DMS79 (cell line): ENCODE data around the gene ATXN7.

ENCODE experiments used
- DNase-seq: peaks from one replicate; lab custom pipeline; 2025; lab: John Stamatoyannopoulos, UW

ATXN7 gene

DNA sequence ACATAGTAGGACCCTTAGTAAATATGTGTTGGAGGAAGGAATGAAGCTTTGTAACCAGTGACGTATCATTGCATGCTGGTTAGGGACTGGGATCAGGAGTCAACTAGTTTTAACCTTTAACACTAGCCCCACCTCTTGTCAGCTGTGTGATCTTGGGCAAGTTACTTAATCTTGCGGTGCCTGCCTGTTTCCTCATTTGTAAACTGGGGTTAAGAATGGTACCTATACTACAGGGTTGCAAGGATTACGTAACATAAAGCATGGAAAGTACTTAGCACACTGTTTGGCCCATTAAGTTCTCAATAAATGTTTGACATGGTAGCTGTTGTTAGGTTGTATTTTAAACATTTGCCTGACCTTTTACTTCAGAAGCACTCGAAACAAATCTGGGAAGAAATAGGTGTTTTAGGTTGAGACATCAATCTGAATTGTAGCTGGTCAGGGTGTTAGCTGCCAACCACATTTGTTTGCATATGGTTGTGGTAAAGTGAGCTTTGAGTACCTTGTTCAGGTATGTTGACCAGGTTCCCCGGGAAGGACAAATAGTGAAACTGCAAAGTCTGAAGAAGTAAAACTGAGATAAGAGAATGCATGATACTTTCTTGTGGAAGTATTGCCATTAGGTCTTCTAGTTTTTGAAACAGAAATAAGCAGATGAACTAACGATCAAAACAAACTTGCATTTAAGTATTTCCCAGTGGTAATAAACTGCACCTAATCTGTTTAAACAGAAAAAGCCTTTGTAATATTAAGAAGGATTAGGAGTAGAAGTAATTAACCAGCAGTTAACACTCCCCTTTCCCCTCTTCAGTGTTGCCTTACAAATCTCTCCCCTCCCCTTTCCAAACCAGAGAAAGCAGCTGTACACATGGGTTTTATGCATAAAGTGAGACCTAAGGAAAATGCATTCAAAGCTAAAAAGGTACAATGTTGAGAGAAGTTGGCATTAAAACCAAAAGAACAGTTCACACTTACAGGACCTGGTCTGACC, 74.3 kb downstream of the ATXN7 start:
- DNase-seq, result no peak

DNA sequence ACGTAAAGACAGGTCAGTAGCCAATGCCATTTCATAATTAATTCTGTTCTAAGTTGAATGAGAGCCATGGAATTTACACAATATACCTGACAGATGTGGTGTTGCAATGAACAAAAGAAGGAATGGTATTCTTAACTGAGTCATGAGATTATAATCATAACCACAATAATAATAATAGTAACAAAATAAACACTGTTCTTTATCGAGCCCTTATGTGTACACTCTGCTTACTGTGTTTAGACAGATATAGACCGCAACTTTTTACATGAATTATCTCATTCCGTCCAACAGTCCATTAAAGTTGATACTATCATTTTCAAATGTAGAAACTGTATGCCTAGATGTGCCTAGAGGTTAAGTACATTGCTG, 76.7 kb downstream of the ATXN7 start:
- no peak for DNase-seq

DNA sequence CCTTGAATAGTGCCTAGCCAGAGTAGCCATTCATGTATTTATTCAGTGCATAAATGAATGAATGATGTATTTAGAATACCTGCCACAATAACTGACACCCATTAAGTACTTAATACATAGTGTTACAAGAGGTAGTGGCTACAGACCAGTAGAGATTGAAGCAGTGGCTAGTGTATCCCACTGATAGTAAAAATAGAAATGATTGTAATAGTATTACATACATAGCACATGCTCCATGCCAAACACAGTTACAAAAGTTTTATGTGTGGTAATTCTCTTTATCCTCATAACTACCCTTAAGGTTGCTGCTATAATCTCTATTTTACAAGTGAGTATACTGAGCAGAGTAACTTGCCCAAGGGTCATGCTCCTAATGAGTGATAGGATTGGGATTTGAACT, 78.9 kb downstream of the ATXN7 start:
- DNase-seq, result no peak

DNA sequence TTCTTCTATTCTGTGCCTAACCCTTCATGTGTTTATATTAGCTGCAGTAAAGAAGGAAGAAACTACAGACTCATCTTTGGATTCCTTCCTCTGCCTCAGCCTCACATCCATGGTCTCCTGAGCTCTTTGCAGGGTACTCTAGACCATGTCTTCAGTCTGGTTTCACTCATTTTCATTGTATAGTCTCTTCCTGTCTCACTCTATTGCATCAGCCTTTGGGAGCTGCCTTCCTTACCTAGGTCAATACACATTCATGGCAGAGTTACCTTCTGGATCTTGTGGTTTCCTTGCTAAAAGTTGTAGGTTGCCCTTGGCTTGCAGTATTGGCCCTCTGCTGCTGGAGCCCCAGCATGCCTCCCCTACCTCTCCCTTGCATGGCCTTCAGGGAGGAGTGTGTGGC, 80.0 kb downstream of the ATXN7 start:
- DNase-seq, result no peak

DNA sequence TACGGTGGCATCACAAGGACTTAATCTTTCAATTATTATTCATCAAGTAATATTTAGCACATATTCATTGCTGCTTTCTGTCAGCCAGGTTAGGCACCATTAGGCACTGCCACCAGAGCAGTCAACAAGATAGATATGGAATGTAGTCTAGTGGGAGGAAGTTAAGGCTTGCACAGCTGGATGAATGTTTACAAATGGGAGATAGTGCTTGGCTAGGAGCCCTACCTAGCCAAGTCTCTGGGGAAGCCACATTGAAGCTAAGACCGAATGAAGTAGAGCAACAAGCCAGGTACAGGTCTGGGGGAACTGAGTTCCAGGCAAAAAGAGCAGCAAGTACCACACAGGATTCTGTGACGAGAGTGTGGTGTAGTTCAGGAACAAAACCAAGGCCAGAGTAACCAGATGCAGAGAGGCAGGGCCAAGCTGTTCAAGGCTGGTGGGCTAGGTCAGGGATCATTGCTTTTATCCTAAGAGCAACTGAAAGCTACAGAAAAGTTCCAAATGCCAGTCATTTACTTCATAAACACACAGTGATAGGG, 82.0 kb downstream of the ATXN7 start:
- no peak for DNase-seq

DNA sequence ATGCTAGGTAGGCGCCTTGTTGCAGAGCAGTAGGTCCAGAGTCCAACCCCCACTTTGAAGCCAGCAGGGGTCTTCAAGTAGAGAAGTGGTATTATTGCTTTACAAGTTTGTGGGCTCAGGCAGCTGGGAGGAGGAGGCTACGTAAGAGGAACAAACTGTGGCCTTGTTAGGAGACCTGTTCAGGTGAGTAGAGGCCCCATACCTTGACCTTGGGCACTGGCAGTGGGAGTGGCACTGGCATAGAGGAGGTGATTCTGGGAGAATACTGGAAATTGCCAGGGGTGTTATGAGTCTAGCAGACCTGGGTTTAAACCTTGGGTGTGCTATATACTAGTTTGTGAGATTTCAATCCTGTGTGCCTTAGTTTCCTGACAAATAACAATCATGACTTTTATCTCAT, 83.1 kb downstream of the ATXN7 start:
- no peak for DNase-seq

DNA sequence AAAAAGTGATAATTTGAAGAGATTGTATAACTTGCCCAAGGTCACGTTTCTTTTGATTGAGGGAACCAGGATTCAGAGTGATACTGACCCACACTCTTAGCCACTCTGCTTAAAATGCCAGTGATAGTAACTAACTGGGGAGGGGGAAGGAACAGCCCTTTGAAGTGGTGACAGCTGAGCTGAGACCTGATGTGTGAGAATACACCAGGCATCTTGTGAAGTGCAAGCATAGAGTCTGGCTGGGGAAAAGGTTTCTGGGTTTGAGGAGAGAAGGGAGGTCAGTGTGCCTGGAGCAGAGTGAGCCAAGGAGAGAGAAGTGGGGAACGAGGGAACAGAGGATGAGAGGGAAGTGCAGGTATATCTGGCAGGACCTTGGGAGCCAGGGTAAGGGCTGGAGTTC, 83.9 kb downstream of the ATXN7 start:
- no peak for DNase-seq

DNA sequence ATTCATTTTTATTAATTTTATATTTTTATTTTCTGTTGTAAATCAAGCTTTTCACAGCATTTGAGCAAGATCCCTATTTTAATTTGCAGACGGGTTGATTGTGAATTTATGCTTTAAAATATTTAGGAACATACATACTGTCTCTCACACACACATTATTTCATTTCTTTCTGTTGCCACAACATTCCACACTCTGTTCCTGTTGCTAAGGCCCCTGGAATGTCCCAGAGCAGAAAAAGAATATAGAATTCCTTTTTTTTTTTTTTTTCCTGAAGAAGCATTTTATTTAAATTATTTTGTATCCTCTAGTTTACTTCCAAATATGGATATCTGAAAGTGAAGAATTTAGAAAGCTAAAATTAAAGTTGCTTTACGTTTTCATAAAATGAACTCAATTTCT, 85.3 kb downstream of the ATXN7 start:
- no peak for DNase-seq

DNA sequence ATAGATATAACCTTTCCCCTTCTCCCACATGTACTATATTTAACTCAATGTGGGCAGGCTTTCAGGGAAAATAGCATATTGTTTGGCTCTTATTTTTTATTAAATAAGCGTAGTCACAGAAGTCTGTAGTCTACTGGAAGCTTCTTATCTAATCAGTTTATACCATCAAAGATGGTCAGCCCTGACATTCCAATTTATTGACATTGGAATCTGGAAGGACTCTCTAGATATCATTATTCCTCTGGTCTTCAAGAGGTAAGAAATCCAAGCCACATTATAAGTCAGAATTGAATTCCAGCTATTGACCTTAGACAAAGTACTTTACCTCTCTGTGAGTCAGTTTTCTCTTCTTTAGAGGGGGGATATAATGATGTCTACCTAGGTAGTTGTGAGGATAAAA, 87.0 kb downstream of the ATXN7 start:
- no peak for DNase-seq

DNA sequence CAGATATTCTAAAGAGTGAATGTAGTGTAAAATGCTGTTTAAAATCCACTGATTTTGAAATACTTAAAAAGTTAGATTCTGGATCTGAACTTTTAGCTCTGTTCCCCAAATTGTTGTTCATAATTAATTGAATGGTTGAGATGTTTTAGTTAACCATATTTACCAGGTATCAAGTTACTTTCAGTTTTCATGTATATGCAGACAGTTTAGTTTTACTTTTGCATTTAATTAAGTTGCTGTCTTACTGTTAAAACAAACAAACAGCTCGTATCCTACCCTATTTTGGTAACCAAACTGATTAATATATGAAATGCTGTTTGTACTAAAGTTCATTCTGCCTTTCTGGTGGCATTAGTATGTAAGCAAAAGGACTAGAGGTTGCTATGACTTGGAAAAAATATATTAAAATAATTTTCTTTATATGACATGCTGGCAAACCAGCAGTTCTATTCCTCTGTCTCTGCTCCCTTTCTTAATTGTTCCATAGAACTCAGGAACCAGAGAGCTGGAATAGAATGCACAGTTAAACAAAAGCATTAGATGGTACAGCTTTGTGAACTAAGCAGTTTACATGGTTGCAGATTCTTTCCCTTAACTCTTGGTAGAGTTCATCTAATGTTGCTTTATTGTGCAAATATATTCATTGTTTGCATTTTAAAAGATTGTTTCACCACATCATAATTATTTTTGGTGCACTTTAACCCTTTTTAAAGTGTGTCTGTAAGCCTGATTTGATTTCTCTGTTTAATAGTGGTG, 88.0 kb downstream of the ATXN7 start:
- DNase-seq, result no peak

DNA sequence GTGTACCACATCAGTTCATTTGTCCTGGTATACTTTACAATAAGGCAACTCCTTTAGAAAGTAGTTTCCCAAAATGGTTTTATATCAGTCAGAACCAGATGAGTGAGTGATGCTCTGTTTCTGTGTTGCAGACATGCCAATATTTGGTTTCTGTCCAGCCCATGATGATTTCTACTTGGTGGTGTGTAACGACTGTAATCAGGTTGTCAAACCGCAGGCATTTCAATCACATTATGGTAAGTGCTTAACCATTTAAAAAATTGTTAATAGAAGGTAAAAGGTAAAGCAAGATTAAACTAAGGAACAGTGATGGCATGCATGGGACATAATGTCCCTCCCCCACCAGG, 88.6 kb downstream of the ATXN7 start:
- DNase-seq, result no peak

DNA sequence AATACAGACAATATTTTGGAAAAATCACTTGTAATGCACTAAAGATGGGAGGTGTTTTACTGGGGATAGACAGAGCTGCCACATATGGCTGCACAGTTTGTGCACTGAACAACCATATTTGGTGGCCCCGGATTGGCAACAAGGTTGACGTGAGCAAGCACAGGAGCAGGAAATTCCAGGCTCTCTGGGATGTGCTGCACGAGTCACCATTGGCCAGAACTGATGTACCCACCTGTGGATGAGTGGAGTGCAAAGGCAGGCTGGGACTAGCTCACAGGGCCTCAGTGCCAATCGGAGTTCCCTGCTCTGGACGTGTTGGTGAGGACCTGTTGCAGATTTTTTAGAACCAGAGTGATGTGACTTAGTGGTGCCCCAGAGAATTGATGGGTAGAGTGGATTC, 90.5 kb downstream of the ATXN7 start:
- DNase-seq, result no peak

DNA sequence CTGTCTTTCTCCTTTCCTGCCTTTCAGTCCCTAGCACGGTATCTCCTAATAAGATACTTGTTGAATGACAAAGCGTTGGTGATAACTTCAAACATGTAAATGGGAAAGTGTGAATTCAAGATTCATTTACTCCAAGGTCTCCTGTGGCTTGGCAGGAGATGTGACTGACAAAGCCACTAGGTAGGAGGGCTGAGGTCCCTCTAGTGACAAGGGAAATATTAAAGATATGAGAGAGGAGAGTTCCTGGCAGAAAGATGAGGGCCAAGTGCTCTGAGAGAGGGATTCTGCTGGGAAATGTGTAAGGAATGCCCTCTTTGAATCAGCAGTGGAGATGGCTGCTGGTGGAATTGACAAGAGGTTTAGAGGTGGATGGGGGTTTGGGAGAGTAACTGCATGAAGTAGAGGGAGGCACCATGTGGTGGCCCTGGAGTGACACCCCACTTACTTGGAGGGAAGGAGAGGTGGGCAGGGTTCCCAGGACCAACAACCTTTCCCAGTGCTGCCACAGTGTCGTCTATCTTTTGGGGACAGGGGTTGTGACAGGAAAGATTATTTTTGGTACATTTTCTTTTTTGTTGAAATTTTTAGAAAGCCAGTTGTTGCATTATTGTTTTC, 91.5 kb downstream of the ATXN7 start:
- DNase-seq, result no peak

DNA sequence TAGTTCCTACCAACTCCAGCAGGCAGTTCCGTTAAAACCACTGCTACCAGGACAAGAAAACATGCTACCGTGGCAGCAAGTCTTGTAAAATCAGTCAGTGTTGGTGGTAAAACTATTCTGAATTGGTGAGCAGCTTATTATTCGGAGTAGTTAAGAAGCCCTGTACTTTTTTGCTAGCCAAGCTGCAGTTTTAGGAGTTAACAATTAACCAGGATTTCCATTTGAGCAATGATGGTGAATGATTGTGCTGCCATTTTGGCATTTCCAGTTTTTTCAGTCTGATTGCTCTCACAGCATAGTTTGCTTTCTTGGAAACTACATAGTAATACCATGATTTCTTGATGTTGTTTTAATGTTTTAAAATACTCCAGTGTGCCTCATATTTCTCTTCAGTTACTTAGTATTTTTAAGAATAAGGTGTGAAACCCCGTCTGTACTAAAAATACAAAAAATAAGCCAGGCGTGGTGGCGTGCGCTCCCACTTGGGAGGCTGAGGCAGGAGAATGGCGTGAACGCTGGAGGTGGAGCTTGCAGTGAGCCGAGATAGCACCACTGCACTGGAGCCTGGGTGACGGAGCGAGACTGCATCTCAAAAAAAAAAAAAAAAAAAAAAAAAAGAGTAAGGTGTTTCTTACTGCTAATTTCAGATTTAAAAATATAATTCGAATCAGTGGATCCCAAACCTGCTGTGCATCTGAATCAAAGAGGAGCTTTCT, 92.3 kb downstream of the ATXN7 start:
- DNase-seq, result no peak

DNA sequence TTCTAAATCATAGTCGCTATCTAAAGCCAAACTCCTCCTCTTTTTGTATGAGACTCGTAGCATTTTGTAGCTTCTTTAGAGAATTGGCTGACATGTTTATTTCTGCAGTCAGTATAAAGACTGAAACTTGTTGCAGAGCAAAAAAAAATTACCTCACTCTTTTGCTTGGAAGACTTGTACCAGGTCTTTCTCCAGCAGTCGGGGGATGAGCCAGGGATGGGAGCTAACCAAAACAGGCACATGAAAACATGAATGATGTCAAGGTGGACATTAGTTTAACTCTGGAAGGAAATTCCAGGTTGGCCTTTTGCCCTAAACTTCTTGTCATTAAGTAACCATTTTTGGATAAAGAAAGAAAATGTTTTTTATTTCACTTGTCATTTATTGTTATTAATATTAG, 95.5 kb downstream of the ATXN7 start:
- DNase-seq, result no peak

DNA sequence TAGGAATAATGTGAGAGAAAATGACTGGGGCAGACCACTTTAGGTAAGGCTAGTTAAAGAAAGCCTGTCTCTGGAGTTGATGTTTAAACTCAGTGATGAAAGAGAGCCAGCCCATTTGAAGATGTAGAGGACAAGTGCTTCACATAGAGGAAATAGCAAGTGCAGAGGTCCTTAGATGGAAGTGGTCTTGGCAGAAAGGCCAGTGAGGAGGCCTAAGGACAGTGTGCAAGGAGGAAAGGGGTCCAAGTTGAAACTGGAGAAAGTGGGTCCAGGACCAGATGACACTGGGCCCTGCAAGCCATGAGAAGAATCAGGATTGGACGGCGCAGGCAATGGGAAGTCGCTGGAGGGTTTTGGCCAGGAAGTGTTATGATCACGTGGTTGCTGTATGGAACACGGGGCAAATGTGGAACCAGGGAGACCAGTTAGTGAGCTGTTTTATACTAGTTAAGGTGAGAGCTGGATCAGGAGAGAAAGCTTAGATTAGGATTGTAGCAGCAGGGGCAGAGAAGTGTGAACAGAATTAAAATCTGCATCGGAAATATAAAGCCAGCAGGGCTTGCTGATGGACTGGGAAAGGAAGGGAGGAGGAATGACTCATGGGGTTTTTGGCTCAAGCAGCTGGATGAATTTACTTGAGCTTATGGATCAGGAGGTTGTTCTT, 96.5 kb downstream of the ATXN7 start:
- no peak for DNase-seq

DNA sequence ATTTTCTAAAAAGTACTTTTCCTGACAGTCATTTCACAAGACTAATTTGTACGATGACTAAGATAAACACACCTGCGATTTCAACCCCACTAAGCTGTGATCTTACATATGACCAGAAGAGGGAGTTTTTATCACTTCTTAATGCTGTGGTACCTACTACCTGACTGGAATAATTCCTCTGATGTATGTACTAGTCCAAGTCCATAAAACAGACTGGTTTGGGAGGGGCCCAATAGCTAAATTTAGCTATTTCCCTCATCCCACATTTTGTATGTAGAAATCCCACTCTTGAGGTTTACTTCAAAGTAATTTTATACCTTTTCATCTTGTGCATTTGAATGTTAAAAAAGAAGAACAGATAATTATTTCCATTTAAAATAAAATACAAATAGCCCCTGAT, 98.2 kb downstream of the ATXN7 start:
- DNase-seq, result no peak

DNA sequence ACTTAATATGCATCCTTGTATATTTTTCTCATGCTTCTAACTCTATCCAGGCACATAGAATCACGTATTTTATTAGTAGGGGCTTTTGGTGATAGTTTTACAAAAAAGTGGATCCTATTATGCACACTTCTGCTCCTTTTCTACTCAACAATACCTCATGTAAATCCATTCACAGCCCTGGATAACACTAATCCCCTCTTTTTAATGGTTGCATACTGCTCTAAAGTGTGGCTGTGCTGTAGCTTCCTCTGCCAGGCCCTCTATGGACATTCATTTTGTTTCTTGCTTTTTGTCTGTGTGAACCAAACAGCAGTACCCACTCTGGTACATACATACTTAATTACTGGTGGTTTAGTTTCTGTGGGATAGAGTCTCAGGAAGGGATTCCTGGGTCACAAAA, 99.8 kb downstream of the ATXN7 start:
- DNase-seq, result no peak

DNA sequence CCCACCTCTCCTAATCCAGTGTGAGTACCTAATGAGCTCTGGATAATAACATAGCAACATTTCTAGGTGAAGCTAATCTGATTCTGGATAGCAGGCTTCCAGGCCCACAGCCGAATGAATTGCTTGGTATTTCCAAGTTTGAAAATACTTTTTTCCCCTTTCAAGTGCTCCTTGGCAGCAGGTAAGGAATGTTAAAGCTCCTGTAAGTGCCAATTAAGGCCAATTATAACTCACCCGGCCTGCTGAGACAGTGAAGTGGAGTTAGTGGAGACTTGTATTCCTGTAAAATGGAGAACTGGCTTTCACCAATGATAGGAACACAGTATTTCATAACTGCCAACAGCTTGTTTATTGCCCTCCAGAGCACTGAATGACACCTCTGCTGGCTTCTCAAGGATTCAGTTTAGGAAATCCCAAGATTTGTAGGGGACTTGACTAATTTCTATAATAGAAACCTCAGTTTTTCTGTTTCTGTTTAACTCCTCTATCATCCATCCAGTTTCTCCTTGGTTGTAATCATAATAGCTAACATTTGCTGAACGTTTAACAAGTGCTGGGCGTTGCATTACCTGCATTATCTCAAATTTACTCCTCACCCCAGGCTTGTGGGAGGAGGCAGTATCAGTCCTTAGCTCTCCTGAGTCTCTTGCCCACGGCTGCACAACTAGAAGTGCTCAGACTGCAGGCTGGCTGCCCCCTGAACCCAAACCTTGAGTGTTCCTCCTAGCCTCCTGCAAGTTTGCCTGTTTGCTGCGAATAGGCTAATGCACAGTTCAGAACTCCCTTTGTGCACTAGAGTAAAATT, 101.2 kb downstream of the ATXN7 start:
- peak; percentile 70 for DNase-seq

DNA sequence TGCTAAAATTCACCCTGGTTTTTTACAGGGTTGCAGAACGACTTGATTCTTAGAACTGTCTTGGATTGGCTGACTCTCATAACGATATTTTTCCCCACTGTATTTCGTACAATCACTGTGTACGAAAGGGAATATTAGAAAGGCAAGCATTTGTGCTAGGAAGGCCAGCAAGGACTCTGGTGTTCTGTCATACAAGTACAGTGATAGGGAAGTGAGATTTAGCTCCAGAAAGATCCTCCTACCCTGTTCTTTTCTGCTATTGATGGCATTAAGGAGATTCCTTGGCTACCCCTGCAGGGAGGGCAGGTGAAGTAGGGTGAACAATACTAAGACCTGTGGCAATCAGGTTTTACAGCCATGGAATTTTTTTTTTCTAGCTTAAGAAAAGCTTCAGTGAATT, 102.3 kb downstream of the ATXN7 start:
- no peak for DNase-seq

DNA sequence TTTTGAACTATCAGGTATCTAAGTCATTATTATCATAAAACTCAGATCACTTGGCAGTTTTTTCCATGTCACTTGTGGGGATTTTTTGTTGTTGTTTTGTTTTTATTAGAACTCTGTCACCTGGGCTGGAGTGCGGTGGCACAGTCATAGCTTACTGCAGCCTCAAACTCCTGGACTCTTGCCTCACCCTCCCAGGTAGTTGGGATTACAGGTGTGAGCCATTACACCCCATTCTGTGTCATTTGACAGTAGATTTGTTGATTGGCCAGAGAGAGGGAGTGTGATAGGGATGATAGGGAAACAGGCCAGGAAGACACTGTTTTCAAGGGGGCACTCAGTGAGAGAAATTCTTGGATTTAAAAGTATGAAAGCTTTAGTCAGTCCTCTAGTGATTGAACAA, 103.2 kb downstream of the ATXN7 start:
- DNase-seq, result no peak
